Femur (tissue), 1 donor: ENCODE data around the gene MAMSTR.

ENCODE experiments used
- DNase-seq: peaks from one replicate; pipeline ENCODE4 v3.0.0-alpha.2; 2017

MAMSTR gene

DNA sequence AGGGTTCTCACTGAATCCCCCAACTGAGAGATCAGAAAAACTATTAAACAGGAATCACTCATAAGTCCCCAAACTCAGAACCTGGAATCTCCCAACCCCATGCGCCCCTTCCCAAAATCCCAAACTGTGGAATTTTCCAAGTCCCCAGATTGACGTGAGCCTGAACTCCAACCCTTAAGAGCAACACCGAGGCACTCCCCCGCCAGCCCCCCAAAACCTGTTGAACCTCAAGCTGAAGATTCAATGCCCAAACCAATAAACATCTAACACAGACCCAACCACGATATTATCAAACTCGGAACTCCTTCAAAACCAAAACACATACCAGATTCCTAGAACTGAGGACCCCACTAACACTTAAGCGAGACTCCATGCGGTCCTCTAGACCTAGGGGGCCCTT lies 26.6 kb upstream of the MAMSTR start:
- no peak for DNase-seq

DNA sequence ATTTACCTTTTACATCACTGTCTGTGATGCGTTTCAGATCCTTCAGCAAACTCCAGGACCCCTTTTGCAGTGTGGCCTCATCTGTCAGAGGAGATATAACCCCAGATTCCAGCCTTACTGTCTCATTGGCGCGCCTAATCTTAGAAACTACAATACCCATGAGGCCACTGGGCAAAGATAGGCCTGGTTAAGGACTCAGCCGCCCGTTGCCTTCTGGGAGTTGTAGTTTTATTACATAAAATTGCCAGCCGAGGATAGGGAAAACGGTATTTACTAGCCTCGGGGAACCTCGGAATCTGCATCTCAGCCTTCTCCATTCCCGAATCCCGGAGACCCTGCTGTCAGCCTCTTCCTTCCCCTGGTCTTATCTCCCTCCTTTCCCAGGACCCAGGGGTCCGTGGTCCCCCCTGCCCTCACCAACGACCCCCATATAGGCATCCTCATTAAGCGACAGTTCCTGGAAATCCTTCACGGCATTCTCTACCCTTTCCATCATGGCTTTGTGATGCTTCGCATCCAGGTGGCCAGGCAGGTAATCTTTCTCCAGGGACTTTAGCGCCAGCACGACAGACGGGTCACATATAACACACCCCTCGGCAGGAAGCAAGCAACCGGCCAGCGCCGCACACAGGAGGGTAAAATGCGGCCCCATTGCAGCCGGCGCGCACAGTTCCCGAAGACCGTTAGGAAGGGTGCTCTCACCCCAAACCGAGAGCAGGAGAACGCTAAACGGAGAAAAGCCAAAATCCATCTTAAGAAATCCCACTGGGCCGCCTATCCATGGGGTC lies 25.9 kb upstream of the MAMSTR start:
- peak; percentile 62 for DNase-seq

DNA sequence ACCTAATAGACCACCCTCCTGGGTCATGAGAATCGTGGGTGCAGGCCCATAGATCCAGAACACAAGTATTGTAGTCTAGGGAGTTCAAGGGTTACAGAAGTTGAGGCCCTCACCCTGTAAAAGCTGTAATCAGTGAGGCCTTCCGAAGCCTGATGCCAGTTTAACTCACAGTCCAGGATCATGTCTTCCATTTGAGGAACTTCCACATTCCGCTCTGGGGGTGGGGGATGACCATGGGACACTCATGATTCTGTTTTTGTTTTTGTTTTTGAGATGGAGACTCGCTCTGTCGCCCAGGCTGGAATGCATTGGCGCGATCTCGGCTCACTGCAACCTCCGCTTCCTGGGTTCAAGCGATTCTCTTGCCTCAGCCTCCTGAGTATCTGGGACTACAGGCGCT lies 22.6 kb upstream of the MAMSTR start:
- DNase-seq: no peak

DNA sequence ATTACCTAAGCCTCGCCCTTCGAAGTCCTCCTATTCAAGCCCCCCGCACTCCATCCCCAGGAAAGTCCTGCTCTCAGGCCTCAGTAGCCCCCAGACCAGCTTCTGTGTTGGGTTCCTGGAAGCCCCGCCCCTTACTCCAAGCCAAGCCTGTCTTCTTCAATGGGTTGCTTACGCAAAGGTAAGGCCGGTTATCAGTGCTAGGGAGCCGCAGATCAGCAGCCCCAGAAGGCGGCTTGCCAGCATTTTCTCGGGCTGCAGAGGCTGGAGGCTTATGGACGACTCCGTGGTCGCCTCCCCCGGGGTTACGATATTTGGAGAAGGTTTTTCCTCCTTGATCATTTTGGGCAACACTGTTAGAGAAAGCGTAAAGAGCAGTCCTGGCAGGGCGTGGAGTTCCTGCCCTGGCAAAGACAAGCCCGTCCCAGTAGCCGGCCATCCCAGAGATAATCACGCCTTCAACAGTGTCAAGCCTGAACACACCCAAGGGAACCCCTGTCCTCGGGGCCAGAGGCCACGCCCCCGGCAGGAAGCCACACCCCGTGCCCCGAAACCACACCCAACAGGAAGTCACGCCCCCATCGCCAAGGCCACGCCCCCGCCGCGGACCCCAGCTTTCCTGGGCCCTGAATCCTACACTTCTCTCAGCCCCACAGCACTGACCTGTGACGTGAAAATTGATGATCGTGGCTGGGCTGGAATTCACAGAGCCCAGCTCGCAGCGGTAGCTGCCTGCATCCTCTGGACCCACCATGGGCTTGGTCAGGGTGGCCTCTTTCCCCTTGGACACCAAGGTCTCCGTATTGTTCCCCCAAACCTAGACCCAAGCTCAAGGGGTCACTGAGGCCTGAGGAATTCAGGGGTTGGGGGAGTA lies 21.8 kb upstream of the MAMSTR start:
- no peak for DNase-seq

DNA sequence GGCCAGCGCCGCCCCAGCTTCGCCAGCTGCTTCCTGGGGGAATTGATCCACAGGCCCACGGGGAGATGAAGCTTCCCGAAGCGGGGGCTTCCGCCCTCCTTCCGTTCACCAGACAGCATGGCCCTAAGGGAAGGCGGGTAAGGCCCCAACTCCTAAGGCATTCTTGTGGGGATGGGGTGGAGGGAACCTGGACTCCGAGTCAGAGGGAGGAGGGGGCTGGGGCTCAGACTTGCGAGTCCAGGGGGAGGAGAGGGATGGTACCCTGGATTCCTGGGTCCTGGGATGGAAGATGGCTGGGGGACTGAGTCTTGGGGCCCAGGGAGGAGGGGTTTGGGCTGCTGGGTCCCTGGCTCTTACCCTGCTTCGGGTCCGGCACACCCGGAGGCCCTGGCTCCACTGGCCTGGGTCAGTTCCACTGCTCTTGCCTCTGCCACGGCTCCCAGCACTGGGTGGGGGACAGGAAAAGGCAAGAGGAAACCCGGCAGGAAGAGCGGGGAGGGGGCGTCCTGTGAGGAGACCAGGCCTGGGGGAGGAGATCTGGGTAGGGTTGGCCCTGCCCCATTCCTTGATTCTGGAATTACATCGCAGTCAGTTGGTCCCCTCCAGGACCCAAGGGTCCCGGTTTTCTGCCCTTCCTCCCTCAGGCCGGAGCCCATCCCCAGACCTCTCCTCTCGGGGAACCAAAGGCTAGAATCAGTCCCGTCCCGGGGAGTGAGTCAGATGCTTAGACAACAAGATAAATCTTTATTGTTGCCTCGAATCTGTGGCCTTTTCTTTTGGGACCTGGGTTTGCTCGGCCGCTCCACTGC lies 20.8 kb upstream of the MAMSTR start, which contains the start of gene RASIP1:
RASIP1 (minus strand) TSS at position 447 of the 809 bp plus-strand sequence; CDS start at position 119, 328 bp downstream.
- DNase-seq: no peak

DNA sequence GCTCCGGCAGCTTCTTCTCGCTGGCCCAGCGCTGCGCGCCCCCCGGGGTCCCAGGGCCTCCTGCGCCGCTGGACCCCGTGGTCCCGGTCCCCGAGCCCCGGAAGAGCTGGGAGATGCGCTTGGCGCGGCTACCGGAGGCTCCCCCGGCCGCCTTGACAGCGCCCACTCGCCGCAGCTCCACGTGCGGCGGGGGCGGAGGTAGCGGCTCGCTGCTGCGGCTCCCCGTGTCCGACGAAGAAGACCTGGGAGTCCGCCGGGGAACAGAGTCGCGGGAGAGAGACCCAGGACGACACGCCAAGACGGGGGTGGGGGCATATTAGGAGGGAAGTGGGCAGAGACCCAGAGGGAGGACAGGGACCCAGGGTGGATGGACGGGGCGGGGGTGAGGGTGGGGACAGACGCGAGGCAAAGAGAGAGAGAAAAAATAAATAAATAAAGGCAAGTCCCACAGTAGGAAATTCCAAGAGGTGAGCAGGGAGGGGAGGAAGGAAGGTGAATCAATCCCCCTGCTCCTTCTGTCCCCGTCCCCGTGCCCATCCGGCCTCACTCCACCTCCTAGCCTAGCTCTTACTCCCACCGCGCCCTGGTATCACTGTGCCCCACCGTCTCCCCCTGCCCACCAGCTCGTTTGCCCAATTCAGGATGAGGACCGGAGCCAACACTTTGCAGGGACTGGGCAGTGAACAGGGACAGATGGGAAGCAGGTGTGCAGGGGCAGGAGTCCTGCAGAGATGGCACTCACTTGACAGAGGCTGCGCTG lies 20.1 kb upstream of the MAMSTR start:
- DNase-seq: no peak

DNA sequence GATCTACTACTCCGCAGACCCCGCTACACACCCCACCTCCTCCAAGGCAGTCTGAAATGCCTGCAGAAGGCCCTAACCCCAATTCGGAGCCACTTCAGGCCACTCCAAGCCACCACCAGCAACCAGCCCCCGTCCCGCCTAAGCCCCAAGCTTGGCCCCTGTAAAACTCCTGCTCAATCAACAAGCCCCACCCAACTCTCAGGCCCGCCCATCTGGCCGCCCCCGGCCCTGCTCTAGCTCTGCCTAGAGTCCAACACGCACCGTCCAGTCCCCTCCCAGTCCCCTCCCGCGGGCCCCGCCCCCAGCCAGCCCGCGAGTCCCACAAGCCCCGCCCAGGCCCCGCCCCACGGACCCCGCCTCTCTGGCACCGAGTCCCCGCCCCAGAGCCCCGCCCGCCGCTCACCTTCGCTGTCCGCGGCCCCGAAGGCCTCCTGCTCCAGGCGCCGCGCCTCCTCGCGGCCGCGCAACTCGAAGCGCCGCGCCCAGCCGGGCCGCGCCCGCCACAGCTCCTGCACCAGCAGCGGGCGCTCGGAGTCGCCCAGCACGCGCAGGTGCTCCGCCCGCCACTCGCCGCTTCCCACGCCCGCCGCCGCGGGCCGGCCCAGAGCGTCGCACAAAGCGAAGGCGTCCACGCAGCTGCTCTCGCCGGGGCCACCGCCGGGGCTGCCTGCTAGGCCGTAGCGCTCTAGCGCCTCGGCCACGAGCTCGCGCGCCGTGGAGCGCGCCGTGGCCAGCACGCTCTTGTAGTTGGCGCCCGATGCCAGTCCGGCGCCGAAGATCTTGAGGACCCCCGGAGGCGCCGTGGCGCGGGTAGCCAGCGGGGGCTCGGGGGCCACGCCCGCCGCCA lies 19.3 kb upstream of the MAMSTR start:
- peak; percentile 97 for DNase-seq

DNA sequence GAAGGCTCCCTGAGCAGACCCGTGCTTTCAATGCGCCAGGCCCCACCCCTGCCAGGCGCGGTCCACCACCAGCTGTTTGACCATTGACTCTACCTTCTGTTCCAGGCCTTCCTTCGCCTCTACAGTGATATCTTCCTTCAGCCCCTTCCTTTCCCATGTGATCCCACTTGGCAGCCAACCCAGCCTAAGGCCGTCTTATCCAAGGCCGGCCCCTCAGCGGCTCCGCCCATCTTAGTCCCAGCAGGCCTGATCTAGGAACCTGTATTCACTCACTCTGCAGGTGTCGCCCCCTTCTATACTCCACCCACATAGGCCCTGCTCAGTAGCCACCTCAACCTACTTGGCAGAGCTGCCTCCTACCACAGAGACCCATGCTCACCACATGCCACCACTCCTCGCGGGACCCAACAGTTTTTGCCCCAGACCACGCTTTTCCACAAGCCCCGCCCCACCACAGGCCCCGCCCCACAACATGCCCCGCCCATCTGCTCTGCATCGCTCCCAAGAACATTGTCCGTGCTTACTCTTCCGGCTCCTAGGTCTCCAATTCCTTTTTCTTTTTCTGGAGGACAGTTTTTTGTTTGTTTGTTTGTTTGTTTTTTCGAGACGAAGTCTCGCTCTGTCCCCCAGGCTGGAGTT lies 18.0 kb upstream of the MAMSTR start:
- peak; percentile 68 for DNase-seq

DNA sequence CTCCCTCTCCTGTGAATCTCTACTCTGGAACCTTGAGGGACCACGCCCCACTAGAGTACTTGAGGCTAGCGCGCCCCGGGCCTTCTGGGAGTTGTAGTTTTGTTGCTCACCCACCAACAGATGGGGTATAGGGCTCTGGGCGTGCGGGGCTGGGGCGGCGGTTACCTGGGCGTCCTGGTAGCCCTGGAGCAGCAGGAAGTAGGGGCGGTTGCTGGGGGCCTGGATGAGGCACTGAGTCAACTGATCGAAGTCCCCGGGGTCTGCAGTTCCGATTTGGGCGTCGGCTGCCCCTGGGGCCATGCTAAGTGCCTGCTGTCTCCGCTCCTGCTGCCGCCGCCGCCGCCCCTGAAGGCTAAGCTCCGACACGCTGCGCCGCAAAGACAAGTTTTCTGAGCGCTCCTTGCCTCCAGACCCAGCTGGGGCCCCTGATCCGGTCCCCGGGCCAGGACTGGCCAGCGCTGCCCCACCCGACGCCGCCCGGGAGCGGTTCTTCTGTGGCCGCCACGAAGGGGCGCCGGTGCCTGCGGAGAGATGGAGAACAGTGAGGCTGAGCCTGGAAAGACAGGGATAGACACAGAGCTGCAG lies 15.6 kb upstream of the MAMSTR start:
- no peak for DNase-seq

DNA sequence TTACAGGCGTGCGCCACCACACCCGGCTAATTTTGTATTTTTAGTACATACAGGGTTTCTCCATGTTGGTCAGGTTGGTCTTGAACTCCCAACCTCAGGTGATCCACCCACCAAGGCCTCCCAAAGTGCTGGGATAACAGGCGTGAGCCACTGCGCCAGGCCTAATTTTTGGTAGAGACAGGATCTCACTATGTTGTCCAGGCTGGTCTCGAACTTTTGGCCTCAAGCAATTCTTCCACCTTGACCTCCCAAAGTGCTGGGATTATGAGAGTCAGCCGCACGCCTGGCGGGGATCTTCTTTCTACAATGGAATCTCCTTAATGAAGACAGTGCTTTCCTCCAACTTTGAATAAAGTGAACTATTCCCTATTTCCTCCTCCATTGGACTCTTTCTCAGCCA lies 15.1 kb upstream of the MAMSTR start:
- no peak for DNase-seq

DNA sequence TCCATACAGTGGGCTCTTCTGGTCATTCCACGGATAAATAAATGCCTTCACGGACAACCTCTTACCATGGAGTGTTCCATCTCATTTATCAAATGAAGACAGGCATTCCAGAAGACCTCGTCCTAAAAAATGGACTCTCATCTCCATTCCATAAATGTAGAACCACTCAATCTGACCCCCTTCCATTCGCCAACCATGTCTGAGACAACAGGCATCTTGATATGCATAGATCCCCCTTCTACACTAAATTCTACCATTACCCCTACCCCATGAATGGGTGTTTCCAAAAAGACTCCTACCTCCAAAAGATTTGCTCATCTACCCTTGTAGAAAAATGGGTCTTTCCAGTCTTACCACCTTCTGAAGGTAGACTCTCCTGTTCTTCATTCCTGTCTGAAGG lies 11.9 kb upstream of the MAMSTR start:
- DNase-seq: no peak

DNA sequence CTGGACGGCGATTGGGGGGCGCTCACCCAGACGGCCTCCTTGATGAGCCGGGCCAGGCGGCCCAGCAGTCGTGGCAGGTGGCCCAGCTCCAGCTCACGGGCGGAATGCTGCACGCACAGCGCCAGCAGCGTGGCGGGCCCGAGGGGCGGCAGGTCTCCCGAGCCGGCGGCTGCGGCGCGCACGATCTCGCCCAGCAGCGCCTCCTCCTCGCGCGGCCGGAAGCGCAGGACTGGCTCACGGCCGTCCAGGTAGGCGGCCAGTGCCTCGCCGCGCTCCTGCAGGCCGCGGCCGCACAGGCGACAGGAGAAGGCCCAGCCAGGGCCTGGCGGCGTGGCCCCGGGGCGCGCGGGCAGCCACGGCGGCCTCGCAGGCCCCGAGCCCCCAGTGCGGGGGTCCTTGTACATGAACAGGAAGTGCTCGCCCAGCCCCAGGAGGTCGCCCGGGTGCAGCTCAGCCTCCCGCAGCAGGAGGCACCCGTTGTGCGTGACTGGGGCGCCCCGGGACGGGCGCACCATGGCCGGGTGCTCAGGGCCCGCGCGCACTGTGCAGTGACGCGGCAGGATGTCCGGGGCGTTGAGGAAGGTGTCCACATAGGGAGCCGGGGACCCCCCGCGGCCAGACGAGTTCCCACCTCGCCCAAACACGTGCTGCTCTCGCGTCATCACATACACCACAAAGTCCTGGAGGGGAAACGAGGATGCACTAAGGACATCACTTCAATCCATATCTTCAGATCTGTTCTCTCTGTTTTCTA lies 9.6 kb upstream of the MAMSTR start:
- no peak for DNase-seq

DNA sequence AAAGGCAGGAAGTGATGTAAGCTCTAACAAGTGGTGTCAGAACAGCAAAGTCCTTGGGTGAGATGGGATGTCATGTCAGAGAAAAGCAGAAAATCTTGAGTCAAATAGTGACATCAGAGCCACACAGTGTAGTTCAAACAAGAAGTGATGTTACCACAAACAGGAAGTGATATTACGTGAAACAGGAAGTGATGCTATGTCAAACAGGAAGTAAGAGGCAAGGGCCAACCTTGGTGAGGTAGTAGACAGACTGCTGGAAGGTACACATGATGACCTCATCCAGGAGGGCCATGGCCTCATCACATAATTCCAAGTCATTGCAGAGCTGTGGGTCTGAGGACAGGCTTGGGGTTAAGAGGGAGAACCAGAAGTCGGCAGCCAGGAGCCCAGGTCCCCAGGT lies 7.0 kb upstream of the MAMSTR start:
- no peak for DNase-seq

DNA sequence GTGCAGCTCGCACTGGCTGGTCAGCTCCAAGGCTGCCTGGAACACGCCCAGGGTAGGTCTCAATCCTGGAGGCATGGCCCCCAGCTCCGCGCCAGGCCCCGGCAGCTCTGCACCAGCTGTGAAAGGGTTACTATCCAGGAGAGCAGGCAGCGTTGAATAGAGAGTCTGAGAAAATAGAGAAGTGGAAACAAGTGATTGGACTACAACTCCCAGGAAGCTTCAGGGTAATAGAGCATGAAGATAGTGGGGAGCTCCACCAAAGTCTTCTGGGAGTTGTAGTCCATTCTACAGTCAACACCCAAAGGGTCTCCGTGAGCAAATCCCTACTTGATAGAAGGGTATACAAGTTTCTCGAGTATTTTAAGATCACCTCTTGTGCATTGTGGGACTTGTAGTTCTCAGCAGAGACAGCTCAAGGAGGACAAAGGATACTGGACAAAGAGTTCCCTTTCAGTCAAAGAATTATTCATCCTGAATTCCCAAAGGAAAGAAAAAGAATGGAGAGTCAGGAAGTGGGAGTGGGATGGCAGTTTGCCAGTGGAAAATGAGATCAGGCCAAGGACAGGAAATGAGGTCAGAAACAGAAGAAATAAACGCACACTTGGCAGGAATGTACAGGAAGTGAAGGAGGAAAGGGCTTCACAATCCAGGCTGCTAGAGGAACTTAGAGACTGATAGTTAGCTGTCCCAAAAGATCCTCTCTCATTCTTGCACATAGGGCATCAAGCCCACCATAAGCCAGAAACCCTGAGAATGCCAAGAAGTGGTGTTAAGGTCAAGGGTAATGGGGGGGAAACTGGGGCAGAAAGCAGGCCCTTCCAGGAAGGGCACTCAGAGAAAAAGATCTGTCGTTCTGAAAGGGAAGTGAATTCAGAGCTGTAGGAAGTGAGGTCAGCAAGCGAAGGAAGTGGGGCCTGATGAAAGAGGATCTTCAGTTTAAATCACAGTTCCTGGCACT lies 5.5 kb upstream of the MAMSTR start:
- peak; percentile 90 for DNase-seq

DNA sequence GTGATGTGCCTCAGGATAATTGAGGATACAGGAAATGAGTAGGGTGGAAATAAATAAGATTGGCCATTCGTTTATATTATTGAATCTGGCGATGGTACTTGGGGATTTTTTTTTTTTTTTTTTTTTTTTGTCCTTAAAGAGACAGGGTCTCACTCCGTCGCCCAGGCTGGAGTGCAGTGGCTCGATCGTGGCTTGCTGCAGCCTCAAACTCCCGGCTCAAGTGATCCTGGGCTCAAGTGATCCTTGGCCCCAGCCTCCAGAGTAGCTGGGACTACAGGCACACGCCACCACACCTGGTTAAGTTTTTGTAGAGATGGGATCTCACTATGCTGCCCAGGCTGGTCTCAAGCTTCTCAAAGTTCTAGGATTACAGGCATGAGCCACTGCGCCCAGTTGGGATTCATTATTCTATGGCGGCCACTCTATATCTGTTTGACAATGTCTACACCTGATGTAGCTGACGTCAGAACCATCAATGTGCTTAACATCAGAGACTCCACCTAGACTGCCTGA lies 2.7 kb upstream of the MAMSTR start:
- DNase-seq: no peak

DNA sequence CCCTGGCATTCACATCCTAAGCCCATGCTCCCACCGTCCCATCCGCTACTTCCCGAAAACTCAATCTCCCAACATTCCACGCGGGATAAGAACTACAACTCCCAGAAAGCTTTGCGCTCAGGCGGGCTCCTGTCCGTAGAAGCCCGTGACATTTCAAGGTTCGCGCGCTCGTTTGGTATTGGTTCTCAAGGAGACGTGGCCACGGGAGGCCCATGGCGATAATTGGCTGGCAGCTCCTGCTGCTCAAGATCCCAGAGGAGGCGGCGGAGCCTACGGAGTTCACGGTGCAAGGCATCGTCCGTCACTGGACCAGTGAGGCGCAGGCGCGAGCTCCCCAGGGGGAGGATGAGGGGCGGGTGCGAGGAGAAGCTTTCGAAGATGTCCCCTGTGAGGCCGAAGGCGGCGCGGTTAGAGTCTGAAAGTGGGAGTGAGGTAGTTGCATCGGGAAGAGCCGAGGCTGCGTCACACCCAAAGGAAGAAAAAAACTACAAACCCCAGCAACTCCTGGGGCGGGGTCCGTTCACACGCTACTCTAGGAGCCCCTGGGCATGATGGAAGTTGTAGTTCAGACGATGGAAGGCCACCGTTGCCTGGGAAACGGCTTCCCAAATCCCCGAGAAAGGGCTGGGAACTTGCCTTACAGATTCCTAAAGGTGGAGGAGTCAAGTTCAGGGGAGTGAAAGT lies 1.2 kb upstream of the MAMSTR start:
- DNase-seq: peak; percentile 99

DNA sequence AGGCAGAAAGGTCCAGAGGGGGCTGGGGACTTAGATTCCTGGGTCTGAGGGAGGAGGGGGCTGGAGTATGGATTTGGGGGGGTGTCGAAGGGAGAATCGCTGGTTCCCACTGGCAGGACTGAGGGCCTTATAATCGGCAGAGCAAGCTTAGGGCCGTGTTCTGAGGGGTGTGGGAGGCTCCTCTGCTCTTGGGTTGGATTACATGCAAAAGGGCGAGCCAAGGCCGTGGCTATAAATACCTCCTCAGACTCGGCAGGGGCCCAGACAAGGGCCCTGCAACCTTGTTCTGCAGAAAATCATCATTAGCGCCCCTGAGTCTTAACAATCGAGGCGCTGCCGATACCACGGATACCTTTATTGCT lies 707 bp upstream of the MAMSTR start:
- DNase-seq: no peak
